OCI-M2 (cell line): ENCODE data around the gene CWC25.

ENCODE experiments used
- DNase-seq: peaks from one replicate; lab custom pipeline; 2025; ENCODE audit not compliant: unreplicated experiment; lab: John Stamatoyannopoulos, UW

CWC25 gene

DNA sequence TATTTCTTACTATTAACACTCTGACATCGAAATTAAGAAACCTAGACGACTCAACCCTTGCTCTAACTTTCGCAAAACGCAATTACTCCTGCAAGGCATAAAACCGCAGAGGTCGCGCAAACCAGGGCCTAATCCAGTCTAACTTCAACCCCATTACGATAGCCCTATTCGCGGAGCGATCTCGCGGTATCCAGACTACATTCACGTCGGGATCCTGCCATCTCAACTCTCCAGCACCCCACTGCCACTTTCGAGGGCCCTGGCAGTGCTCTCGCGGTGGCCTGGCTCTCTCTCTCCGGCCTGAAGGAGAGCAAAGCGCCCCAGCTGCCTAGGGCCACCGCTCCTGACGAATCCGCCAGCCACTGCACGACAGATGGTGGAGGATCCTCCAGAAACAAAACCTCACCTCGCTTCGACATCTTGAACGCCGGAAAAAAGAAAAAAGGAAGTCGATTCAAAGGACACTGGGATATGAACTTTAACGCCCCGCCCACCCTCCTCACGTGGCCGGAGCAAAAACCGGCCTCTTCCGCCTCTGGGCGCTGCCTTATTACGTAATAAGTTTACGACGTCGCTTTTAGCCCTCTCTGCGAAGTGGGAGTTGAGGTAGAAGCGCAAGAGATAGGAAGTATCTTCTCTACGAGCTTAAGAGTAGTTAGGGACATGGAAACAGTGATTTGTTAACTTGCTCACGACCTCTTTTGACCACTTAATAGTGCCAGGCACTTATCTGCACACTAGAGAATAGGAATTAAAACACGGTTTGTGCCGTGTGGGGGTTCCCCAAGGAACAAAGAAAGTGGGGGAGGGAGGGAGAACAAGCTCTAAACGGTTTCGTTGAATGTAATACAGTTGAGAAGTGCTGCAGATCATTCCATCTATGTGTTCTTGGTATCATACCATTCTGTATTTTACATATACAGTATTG, 28.4 kb upstream of the CWC25 start, which contains the start of gene RPL23:
RPL23 (minus strand) TSS at position 430 of the 928 bp plus-strand sequence; CDS start at position 419, 11 bp downstream.
- DNase-seq = peak; percentile 71

- DNase-seq = no peak
Observed at GRCh38 chr17:38852771-38853291, 27.7 kb upstream of the CWC25 start.

- no peak for DNase-seq
Observed at GRCh38 chr17:38851434-38851833, 26.3 kb upstream of the CWC25 start.

- DNase-seq = no peak
Observed at GRCh38 chr17:38850374-38850773, 25.3 kb upstream of the CWC25 start.

GRCh38 chr17:38848939-38849605, 24.0 kb upstream of the CWC25 start:
- DNase-seq = no peak

DNA sequence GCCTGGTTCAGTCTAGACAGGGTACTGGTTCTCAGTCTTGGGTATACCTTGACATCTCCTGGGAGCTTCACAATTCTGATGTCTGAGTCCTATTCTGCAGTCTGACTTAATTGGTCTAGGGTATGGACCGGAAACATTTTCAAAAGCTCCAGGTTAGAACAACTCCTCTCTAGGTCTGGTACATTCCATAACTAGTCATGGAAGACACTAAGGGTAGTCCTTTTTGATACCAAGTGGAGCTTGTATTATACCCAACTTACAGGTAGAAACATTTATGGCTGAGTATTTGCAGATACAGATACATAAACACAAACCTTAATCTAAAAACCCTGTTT, 23.4 kb upstream of the CWC25 start:
- no peak for DNase-seq

- DNase-seq = no peak
Observed at GRCh38 chr17:38844261-38844757, 19.2 kb upstream of the CWC25 start.

DNA sequence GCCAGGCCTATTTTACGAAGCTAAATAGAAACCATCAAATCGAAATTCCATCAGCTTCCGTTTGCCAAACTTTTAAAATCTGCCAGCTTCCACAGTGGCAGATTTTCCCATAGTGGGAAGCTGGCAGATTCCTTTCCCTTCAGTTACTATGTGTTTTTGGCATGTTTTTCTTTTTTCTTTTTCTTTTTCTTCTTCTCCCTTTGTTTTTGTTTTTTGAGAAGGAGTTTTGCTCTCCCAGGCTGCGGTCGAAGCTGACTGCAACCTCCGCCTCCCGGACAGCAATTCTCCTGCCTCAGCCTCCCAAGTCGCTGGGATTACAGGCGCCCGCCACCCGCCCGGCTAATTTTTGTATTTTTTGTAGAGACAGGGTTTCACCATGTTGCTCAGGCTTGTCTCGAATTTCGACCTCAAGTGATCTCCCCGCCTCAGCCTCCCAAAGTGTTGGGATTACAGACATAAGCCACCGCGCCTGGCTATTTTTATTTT, 684 bp upstream of the CWC25 start:
- no peak for DNase-seq

DNA sequence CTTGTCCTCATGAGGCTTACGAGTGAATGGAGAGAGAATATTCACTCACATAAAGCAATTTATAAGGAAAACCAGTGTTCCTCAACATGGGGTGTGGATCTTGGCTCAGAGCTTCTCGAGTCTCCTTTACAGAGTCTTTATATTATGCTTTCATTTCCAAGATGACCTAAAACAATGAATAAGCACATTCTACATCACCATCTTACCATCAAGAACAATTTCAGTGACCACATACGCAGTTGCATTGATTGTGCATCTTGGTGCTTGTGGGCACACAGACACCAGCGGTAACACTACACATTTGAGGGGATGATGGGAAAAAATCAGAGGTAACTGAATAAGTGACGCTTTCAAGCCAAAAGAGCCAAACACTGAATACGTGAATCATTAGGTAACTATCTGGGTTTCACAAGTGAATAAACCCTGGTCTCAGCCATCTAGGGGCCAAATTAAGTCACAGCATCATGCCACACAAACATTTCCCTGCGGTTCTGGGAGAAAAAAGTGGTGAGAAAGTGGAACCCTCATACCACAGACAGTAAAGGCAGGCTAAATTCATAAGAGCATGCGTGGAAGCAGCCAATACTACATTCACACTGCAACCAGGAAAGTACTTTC, 9.4 kb downstream of the CWC25 start:
- DNase-seq = no peak

- DNase-seq = no peak
Observed at GRCh38 chr17:38809828-38810227, 15.3 kb downstream of the CWC25 start.

GRCh38 chr17:38800237-38800760, 24.8 kb downstream of the CWC25 start:
- DNase-seq = no peak

DNA sequence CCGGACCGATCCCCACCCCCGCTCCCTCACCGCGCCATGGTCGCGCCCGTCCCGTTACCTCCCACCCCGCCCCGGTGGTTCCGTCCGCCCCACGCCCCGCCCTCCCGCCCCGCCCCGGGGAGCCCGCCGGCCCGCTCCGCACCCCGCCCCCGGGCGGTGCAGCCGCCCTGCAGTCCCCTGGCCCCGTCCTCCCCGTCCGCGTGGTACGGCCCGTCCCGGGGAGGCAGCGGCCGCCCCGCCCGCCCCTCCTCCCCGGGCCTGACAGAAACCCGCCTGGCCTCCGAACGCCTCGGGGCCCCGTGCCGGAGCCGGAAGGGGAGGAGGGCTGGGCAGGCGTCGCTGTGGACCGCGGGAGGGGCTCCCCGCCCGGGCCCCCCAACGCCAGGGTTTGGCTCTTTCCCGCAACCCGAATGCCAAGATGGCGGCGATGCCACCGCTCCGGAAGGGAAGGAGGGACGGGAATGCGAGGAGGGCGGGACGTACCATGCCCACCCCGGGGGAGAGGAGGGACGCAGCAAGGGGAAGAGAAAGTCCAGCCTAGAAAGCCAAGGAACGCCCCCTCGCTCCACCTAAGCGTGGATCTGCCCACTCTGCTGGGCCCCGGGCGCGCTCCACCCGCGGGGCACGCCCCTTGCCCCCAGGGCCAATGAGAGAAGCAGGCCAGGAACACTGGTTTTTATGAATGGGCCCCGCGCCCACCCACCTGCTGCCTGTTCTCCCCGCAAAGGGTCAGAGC, 25.5 kb downstream of the CWC25 start, which contains the start of gene PIP4K2B:
PIP4K2B (minus strand) TSS at position 56 of the 736 bp plus-strand sequence. CDS start 132 bp downstream, outside the sequence.
- DNase-seq = peak; percentile 83

- no peak for DNase-seq
Observed at GRCh38 chr17:38798614-38799500, 26.3 kb downstream of the CWC25 start.

DNA sequence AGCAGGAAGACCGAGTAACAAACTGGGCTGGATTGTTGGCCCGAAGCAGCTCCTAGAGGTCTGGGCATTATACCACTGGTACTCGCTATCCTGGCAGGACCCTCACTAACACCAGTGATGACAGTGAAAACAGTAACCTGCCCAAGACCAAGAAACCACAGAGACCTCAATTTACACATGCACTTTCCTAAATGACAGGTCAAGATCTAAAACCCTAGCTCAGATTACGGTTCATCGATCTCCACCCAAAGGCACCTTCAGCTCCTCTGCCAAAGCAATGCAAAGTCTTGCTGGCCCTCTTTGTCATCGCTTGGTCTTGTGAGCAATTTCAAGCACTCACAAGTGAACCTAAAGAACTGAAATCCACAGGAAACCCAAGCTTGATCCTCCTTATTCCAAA, 27.3 kb downstream of the CWC25 start:
- no peak for DNase-seq

DNA sequence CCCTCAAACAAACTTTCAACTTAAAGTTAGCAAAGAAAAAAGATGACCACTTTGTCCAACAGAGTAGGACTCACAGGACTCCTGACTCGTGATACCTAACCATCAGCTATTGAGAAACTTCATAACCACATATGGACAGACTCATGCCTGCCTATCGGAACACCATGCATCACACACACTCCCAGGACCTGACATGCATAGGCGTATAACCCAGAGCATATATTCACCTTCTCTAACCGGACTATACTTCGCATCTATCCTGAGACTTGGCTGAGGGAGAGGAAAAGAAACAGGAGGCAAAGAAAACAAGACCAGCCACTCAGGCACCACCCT, 28.0 kb downstream of the CWC25 start:
- DNase-seq = no peak

GRCh38 chr17:38796451-38797157, 28.5 kb downstream of the CWC25 start:
- DNase-seq = no peak

GRCh38 chr17:38794221-38794620, 30.9 kb downstream of the CWC25 start:
- DNase-seq = no peak

- DNase-seq = no peak
Observed at GRCh38 chr17:38791162-38791561, 34.0 kb downstream of the CWC25 start.
